ENCODE results near the gene JAM3.

DNA sequence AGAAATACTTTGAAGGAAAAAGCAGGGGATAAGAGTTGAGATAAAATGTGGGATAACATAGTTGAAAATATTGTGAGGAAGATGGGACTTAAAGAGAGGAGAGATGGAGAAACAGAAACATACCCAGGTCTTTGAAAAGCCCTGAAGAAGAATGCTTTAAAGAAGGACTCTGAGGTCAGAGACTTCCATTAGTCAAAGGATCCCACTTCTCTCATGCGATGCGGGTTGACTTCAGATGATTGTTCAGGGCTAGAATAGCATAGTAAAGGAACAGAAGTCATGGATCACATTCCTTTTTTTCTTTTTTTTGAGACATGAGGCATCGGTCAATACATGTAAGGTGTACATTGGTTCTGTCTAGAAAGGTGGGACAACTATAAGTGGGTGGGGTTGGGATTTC lies 3.5 kb upstream of the JAM3 start:
- TF ChIP-seq CTCF (IDR thresholded peaks at IDR 0.05) (no peak), POLR2A (IDR thresholded peaks at IDR 0.05) (no peak), POLR2AphosphoS5 (IDR thresholded peaks at IDR 0.05) (no peak), EP300 (IDR thresholded peaks at IDR 0.05) (no peak)

Measured in suprapubic skin (tissue), 4 donors.